ENCODE measurements around the gene KLHL12.

- TF ChIP-seq POLR2AphosphoS5 (IDR thresholded peaks at IDR 0.05; ENCODE audit: insufficient read depth in 1 of 2, low read depth in 1 of 2), result no peak
- no peak for TF ChIP-seq POLR2A (IDR thresholded peaks at IDR 0.05)
These were observed 14.3 kb upstream of the KLHL12 start for GRCh38 chr1:202941372-202941771.
